H1 (cell line): ENCODE measurements around the gene OTOP3. TPM values are rescaled to one million over a fixed set of nuclear protein-coding genes. Genes with fewer than 3 reads are reported as not detected.
"Not testable (repeated sequence)": the region's sequence is repeated elsewhere in the genome, so short reads cannot be mapped to it uniquely, and the experiment has no call there.

ENCODE experiments used
- CTCF ChIA-PET: fragments of 300-600 bp; sonication (Branson Sonifier 250); formaldehyde crosslinking; loops from one replicate; lab custom pipeline; 2021; ENCODE audit not compliant: partially characterized antibody; lab: Charles Lee
- POLR2A ChIA-PET: fragments of 300-600 bp; sonication (Branson Sonifier 250); formaldehyde crosslinking; loops from one replicate; lab custom pipeline; 2021; ENCODE audit warnings: inconsistent platforms; ENCODE audit not compliant: partially characterized antibody; lab: Charles Lee
- DNase-seq, 2 experiments: peaks; one replicate each; pipeline versions ENCODE4 v3.0.0 to v3.0.0-alpha.2; 2010 to 2022; ENCODE audit warnings: low spot score in 2 of 2, low read depth in 1 of 2, mixed read lengths in 1 of 2
- FAIRE-seq: peaks from 2 replicates; lab custom pipeline; 2011; peaks lifted over from hg19 to GRCh38; lab: Jason Lieb, UNC
- H2AFZ ChIP-seq: 2 replicates; pipeline ENCODE4 v1.8.1; 2012; ENCODE audit warnings: low read length, inconsistent platforms
- H2AK5ac ChIP-seq: 2 replicates; pipeline ENCODE4 v1.6.1; 2013; ENCODE audit warnings: low read depth, low read length
- H2BK120ac ChIP-seq: replicated peaks from 2 replicates; pipeline ENCODE3; 2013; ENCODE audit warnings: low read depth, low read length, inconsistent platforms
- H2BK12ac ChIP-seq: 2 replicates; pipeline ENCODE4 v1.6.1; 2013; ENCODE audit warnings: low read depth, low read length
- H2BK15ac ChIP-seq: 2 replicates; pipeline ENCODE4 v1.6.1; 2013; ENCODE audit warnings: low read length
- H2BK20ac ChIP-seq: 2 replicates; pipeline ENCODE4 v1.6.1; 2013; ENCODE audit warnings: low read length
- H2BK5ac ChIP-seq: 2 replicates; pipeline ENCODE4 v1.6.1; 2013; ENCODE audit warnings: low read depth, low read length
- H3K14ac ChIP-seq: 2 replicates; pipeline ENCODE4 v1.6.1; 2013; ENCODE audit warnings: inconsistent platforms; ENCODE audit not compliant: insufficient read length
- H3K18ac ChIP-seq: 2 replicates; pipeline ENCODE4 v1.6.1; 2013; ENCODE audit warnings: low read length; ENCODE audit errors: extremely low read depth
- H3K23ac ChIP-seq: 2 replicates; pipeline ENCODE4 v1.6.1; 2013; ENCODE audit warnings: inconsistent platforms; ENCODE audit not compliant: insufficient read length
- H3K23me2 ChIP-seq: 2 replicates; pipeline ENCODE4 v1.6.1; 2013; ENCODE audit warnings: low read depth, low read length
- H3K27ac ChIP-seq: 2 replicates; pipeline ENCODE4 v1.6.1; 2011; ENCODE audit warnings: low read depth, low read length, inconsistent platforms
- H3K27me3 ChIP-seq, 4 experiments: replicated peaks in 1 of 4; 1 replicate in 1 of 4; 2 replicates in 3 of 4; pipeline versions ENCODE4 v1.6.1 to v1.8.1; 2011 to 2013; ENCODE audit warnings: low read length in 3 of 4, mild to moderate bottlenecking in 3 of 4, inconsistent platforms in 2 of 4, mixed read lengths in 2 of 4, moderate library complexity in 1 of 4; ENCODE audit not compliant: control insufficient read depth in 3 of 4, insufficient read depth in 3 of 4; ENCODE audit errors: extremely low read depth in 1 of 4
- H3K36me3 ChIP-seq, 4 experiments: 2 replicates each; pipeline versions ENCODE4 v1.6.1 to v1.8.1; 2011 to 2013; ENCODE audit warnings: mild to moderate bottlenecking in 4 of 4, low read length in 3 of 4, moderate library complexity in 2 of 4, control low read depth in 1 of 4, inconsistent platforms in 1 of 4; ENCODE audit not compliant: insufficient read depth in 4 of 4, control insufficient read depth in 2 of 4
- H3K4ac ChIP-seq: replicated peaks from 2 replicates; pipeline ENCODE3; 2013; ENCODE audit warnings: low read length, low read depth, mixed read lengths, inconsistent platforms; ENCODE audit not compliant: insufficient read length
- H3K4me1 ChIP-seq, 4 experiments: replicated peaks in 1 of 4; 1 replicate in 1 of 4; 2 replicates in 3 of 4; pipeline versions ENCODE4 v1.6.1 to v1.8.1; 2011 to 2013; ENCODE audit warnings: low read length in 3 of 4, inconsistent platforms in 2 of 4, mixed read lengths in 1 of 4; ENCODE audit not compliant: insufficient read depth in 4 of 4, control insufficient read depth in 3 of 4
- H3K4me2 ChIP-seq, 2 experiments: 2 replicates each; pipeline versions ENCODE4 v1.6.1 to v1.8.1; 2011 to 2013; ENCODE audit warnings: low read depth in 2 of 2, low read length in 2 of 2, control low read depth in 1 of 2, inconsistent platforms in 1 of 2, mild to moderate bottlenecking in 1 of 2; ENCODE audit not compliant: insufficient read depth in 1 of 2
- H3K4me3 ChIP-seq, 4 experiments: fragments of 200-600, 300-600 bp in 1 of 4; sonication (generic), shearing (Covaris generic), sonication (Bioruptor Twin) in 1 of 4; 2 replicates each; pipeline versions ENCODE4 v1.5.1 to v1.8.1; 2011 to 2016; ENCODE audit warnings: low read length in 4 of 4, low read depth in 3 of 4, control low read depth in 2 of 4, inconsistent platforms in 2 of 4, mild to moderate bottlenecking in 2 of 4, mixed read lengths in 1 of 4, moderate library complexity in 1 of 4; ENCODE audit not compliant: insufficient read depth in 2 of 4; ENCODE audit errors: extremely low read depth in 1 of 4
- H3K56ac ChIP-seq: replicated peaks from 2 replicates; pipeline ENCODE3; 2013; ENCODE audit warnings: low read depth, mild to moderate bottlenecking, mixed read lengths, low read length, inconsistent platforms; ENCODE audit not compliant: insufficient read length
- H3K79me1 ChIP-seq: 2 replicates; pipeline ENCODE4 v1.6.1; 2013; ENCODE audit warnings: low read depth, low read length, control low read depth
- H3K79me2 ChIP-seq, 2 experiments: 2 replicates each; pipeline versions ENCODE4 v1.6.1 to v1.8.1; 2012 to 2013; ENCODE audit warnings: low read length in 2 of 2, mild to moderate bottlenecking in 2 of 2, inconsistent platforms in 1 of 2; ENCODE audit not compliant: insufficient read depth in 2 of 2, control insufficient read depth in 1 of 2
- H3K9ac ChIP-seq, 4 experiments: replicated peaks in 1 of 4; 1 replicate in 1 of 4; 2 replicates in 3 of 4; pipeline versions ENCODE4 v1.6.1 to v1.8.1; 2011 to 2013; ENCODE audit warnings: low read depth in 3 of 4, low read length in 3 of 4, control low read depth in 2 of 4, mild to moderate bottlenecking in 2 of 4, moderate library complexity in 2 of 4, inconsistent platforms in 1 of 4; ENCODE audit errors: extremely low read depth in 1 of 4
- H3K9me3 ChIP-seq, 2 experiments: 2 replicates each; pipeline versions ENCODE4 v1.6.1 to v1.8.1; 2012 to 2013; ENCODE audit warnings: mild to moderate bottlenecking in 2 of 2, moderate library complexity in 2 of 2, control low read depth in 1 of 2, inconsistent platforms in 1 of 2, low read depth in 1 of 2, low read length in 1 of 2, mixed read lengths in 1 of 2; ENCODE audit not compliant: insufficient read depth in 2 of 2
- H4K20me1 ChIP-seq, 2 experiments: replicated peaks in 1 of 2; 2 replicates each; pipeline versions ENCODE3 to v1.8.1; 2011 to 2013; ENCODE audit warnings: inconsistent platforms in 2 of 2, low read length in 2 of 2, mild to moderate bottlenecking in 1 of 2; ENCODE audit not compliant: insufficient read depth in 2 of 2, control insufficient read depth in 1 of 2
- H4K5ac ChIP-seq: 2 replicates; pipeline ENCODE4 v1.6.1; 2013; ENCODE audit warnings: low read length, low read depth, mixed read lengths, inconsistent platforms; ENCODE audit not compliant: insufficient read length
- H4K8ac ChIP-seq: 2 replicates; pipeline ENCODE4 v1.8.0; 2013; ENCODE audit warnings: mild to moderate bottlenecking, moderate library complexity, low read length, inconsistent platforms; ENCODE audit not compliant: insufficient read depth; ENCODE audit errors: extremely low read depth
- H4K91ac ChIP-seq: replicated peaks from 2 replicates; pipeline ENCODE3; 2013; ENCODE audit warnings: low read length, mixed read lengths, inconsistent platforms; ENCODE audit not compliant: insufficient read length
- WGBS, 2 experiments: shearing (Covaris generic) in 1 of 2; methylation state at CpG; one replicate each; pipeline versions ENCODE4 v1.1.6 to v1.1.7; 2013 to 2015; ENCODE audit warnings: low lambda C conversion rate in 2 of 2, mixed read lengths in 2 of 2, inconsistent platforms in 1 of 2, low coverage in 1 of 2, missing lambda C conversion rate in 1 of 2; ENCODE audit not compliant: insufficient replicate concordance in 2 of 2, insufficient coverage in 1 of 2, insufficient read length in 1 of 2; ENCODE audit errors: extremely low coverage in 1 of 2, missing lambda C conversion rate in 1 of 2; 5-methylcytosine and 5-hydroxymethylcytosine counted together
- polyA plus RNA-seq, 7 experiments: library from polyadenylated mRNA; depleted of rRNA in 3 of 7; stranded (reverse) in 5 of 7; unstranded in 2 of 7; fragments of >200 nt in 5 of 7; fragments of 200-250 nt in 2 of 7; gene quantifications; 1 replicate in 5 of 7; 2 replicates in 1 of 7; 4 replicates in 1 of 7; pipeline versions ENCODE4 v1.2.1 to v1.2.3, GENCODE V29; 2011 to 2013; ENCODE audit warnings: missing spikeins in 2 of 7, mixed read lengths in 2 of 7
- total RNA-seq: library from RNA; stranded (reverse); fragmentation: NEBNext Ultra II Directional; extraction: Animal tissue kit (Norgen Biotek cat#: 25700); gene quantifications from 2 replicates; pipeline ENCODE4 v1.2.1, GENCODE V29; 2021

The OTOP3 gene
- total and polyA plus RNA-seq, 2 of the 8 experiments (the other 6 are each of a cell fraction or from before 2014, with no cell fraction given): 0.05 TPM; not detected in 1

DNA sequence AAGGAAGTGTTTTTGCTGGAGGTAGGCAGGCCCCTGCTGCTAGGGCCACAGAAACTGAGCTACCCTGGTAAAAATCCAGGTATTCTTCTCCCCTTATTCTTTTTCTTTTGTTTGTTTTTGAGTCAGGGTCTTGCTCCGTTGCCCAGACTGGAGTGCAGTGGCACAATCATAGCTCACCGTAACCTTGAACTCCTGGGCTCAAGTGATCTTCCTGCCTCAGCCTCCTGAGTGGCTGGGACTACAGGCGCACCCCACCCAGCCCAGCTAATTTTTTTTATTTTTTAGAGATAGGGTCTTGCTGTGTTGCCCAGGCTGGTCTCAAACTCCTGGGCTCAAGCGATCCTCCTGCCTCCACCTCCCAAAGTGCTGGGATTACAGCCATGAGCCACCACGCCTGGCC, 33.8 kb downstream of the OTOP3 start:
- not testable (repeated sequence) for H4K5ac ChIP-seq, H3K9me3 ChIP-seq, H3K56ac ChIP-seq, H3K79me1 ChIP-seq, H2BK5ac ChIP-seq, H2AFZ ChIP-seq, H3K36me3 ChIP-seq, H4K20me1 ChIP-seq, H3K27ac ChIP-seq, H3K23ac ChIP-seq, H2AK5ac ChIP-seq, H3K79me2 ChIP-seq, H2BK12ac ChIP-seq, FAIRE-seq, H4K91ac ChIP-seq, H2BK120ac ChIP-seq, H3K4me2 ChIP-seq, H3K4me3 ChIP-seq, H3K18ac ChIP-seq, DNase-seq, H4K8ac ChIP-seq, H2BK15ac ChIP-seq, H2BK20ac ChIP-seq, H3K9ac ChIP-seq, H3K4ac ChIP-seq, H3K14ac ChIP-seq
- ChIA-PET POLR2A (interaction anchor here (0.6 to 6.5 kb wide), 4 partner anchors 10 to 65 kb away, joined by 3 to 48 read pairs (median 4); partner anchors contain the start of gene MRPL58), CTCF (interaction anchor here (0.7 to 19.8 kb wide), 8 partner anchors 7 to 720 kb away, joined by 3 to 345 read pairs (median 7); partner anchors contain the start of genes MRPL58 and OTOP2)
- peaks cover 15 to 35% (median 32%) of the 10 kb centered on the region in 4 experiments for H3K27me3 ChIP-seq
- H3K23me2 ChIP-seq: peaks cover 13% of the 10 kb centered on the region; the same call in 1 of the 2 replicates
- 84% methylated on average over 5 of the region's 5 CpGs; no CpG with 5 or more reads in 1 of the 2 experiments for WGBS, 2 experiments
- H3K4me1 ChIP-seq: peaks cover 0 to 15% (median 9%) of the 10 kb centered on the region in 4 experiments; a peak in 6 of 7 replicates
